ENCODE measurements around the gene PRLR.
"Not testable (repeated sequence)": the region's sequence is repeated elsewhere in the genome, so short reads cannot be mapped to it uniquely, and the experiment has no call there.

PRLR gene

GRCh38 chr5:35103637-35104299 is 126.5 kb downstream of the PRLR start:
- in situ Hi-C loops (cut with HindIII; ENCODE audit: low sequenced_read_pairs): no loop called here
- H3K4me3 ChIP-seq (ENCODE audit: low read depth, low read length): no peak overlapping the region
- TF ChIP-seq CTCF (IDR thresholded peaks at IDR 0.05; ENCODE audit: low read depth, low read length): no peak
- DNase-seq (ENCODE audit: low read depth, low spot score): no peak

- in situ Hi-C loops (cut with HindIII; ENCODE audit: low sequenced_read_pairs); DNase-seq (ENCODE audit: low read depth, low spot score); H3K4me3 ChIP-seq (ENCODE audit: low read depth, low read length): not testable (repeated sequence)
These were observed 128.6 kb downstream of the PRLR start for GRCh38 chr5:35101720-35102119.

GRCh38 chr5:35101016-35101415 is 129.3 kb downstream of the PRLR start:
- no peak overlapping the region for H3K4me3 ChIP-seq (ENCODE audit: low read depth, low read length)
- TF ChIP-seq CTCF (IDR thresholded peaks at IDR 0.05; ENCODE audit: low read depth, low read length): no peak
- in situ Hi-C loops (cut with HindIII; ENCODE audit: low sequenced_read_pairs): no loop called here
- DNase-seq (ENCODE audit: low read depth, low spot score): no peak

- in situ Hi-C loops (cut with HindIII; ENCODE audit: low sequenced_read_pairs): no loop called here
- no peak overlapping the region for H3K4me3 ChIP-seq (ENCODE audit: low read depth, low read length)
- DNase-seq (ENCODE audit: low read depth, low spot score): no peak
- no peak for TF ChIP-seq CTCF (IDR thresholded peaks at IDR 0.05; ENCODE audit: low read depth, low read length)
These were observed 132.1 kb downstream of the PRLR start for GRCh38 chr5:35098214-35098613.

GRCh38 chr5:35096932-35097331 is 133.4 kb downstream of the PRLR start:
- no peak for TF ChIP-seq CTCF (IDR thresholded peaks at IDR 0.05; ENCODE audit: low read depth, low read length)
- DNase-seq (ENCODE audit: low read depth, low spot score): no peak
- H3K4me3 ChIP-seq (ENCODE audit: low read depth, low read length): no peak overlapping the region
- in situ Hi-C loops (cut with HindIII; ENCODE audit: low sequenced_read_pairs): no loop called here

- in situ Hi-C loops (cut with HindIII; ENCODE audit: low sequenced_read_pairs): no loop called here
- H3K4me3 ChIP-seq (ENCODE audit: low read depth, low read length): no peak overlapping the region
- TF ChIP-seq CTCF (IDR thresholded peaks at IDR 0.05; ENCODE audit: low read depth, low read length): no peak
- no peak for DNase-seq (ENCODE audit: low read depth, low spot score)
These were observed 134.1 kb downstream of the PRLR start for GRCh38 chr5:35096216-35096615.

- no peak for DNase-seq (ENCODE audit: low read depth, low spot score)
- no peak overlapping the region for H3K4me3 ChIP-seq (ENCODE audit: low read depth, low read length)
- in situ Hi-C loops (cut with HindIII; ENCODE audit: low sequenced_read_pairs): no loop called here
- TF ChIP-seq CTCF (IDR thresholded peaks at IDR 0.05; ENCODE audit: low read depth, low read length): no peak
These were observed 134.9 kb downstream of the PRLR start for GRCh38 chr5:35095366-35095765.

Data from astrocyte of the spinal cord (primary cell).